GM19239 (cell line): ENCODE data around the gene C11orf24.

ENCODE experiments used
- DNase-seq: peaks from one replicate; pipeline ENCODE4 v3.0.0; 2011; ENCODE audit warnings: low spot score; ENCODE audit not compliant: insufficient read length
- FAIRE-seq: peaks from 2 replicates; lab custom pipeline; 2011; peaks lifted over from hg19 to GRCh38; lab: Jason Lieb, UNC

C11orf24 gene

GRCh38 chr11:68213135-68213515 is 58.6 kb downstream of the C11orf24 start, which contains the start of gene KMT5B:
Gene KMT5B (minus strand): TSS chr11:68213296. CDS start chr11:68190076, 23,220 bp downstream.
- FAIRE-seq: no peak
- DNase-seq: no peak

DNA sequence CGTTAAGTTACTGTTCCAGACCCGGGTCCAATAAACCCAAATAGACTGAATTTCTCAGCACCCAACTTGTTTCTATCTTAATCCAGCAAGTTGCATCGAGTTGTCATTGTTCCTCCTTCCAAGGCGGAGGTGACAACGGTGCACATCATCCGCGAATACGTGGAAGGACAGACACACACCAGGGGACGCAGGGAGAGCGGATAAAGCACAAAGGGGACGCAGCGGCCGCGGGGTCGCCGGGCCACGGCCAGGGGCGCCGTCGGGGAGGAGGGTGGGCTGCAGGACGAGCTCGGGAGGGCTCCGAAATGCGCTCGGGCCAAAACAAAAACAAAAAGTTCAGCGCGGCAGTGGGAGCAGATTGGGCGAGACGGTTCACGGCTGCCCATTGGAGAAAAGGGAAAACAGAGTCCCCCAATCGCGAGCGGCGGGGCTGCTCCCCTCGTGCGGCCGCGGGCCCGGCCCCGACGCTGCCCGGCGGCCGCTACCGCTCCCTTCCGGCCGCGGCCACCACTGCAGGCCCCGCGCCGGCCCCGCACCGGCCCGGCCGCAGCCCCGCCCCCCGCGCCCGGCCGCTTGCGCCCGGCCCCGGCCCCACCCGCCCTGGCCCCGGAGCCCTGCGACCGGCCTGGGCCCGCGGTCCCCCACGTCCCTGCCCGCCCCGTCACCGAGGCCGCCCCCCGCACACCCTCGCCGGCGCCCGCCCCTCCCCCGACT is 59.2 kb downstream of the C11orf24 start:
- FAIRE-seq (peak; percentile 39), DNase-seq (peak; percentile 83)

DNA sequence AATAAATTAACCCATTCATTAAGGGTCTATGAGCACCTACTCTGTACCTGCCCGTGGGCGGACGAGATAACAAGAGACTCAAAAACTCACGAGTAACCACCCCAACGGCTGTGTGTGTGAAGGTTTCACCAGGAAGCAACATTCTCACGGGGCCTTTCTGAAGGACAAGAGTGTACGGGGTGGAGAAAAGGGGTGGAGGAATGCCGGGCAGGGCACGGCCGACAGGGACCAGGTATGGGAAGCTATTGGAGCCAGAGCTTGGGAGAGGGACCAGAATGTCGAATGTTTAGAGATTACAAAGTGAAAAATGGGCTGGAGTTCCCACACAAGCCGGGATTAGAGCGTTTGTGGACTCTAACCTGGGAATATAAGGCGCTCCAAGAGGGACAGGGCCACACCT is 60.2 kb downstream of the C11orf24 start:
- FAIRE-seq (no peak), DNase-seq (no peak)
